HG03097 (cell line): Measurements from ENCODE around the gene RXFP4.
"Not testable (repeated sequence)": the region's sequence is repeated elsewhere in the genome, so short reads cannot be mapped to it uniquely, and the experiment has no call there.

Experiments
- ATAC-seq: cut with Tn5 transposase; IDR thresholded peaks from one replicate; pipeline ENCODE4 v1.9.1; 2021; ENCODE audit not compliant: unreplicated experiment, low FRiP score

The RXFP4 gene

GRCh38 chr1:155940993-155941844 is at the start of gene RXFP4:
Gene RXFP4 (plus strand): TSS chr1:155941638. CDS start chr1:155941710, 72 bp downstream.
- ATAC-seq = no peak

- no peak for ATAC-seq
Observed at GRCh38 chr1:155892796-155893195, 48.6 kb upstream of the RXFP4 start.

GRCh38 chr1:155893389-155894142 is 47.9 kb upstream of the RXFP4 start:
- ATAC-seq = no peak

- not testable (repeated sequence) for ATAC-seq
Observed at GRCh38 chr1:155895617-155896016, 45.8 kb upstream of the RXFP4 start.

GRCh38 chr1:155896476-155896875 is 45.0 kb upstream of the RXFP4 start:
- ATAC-seq = not testable (repeated sequence)

- ATAC-seq = no peak
Observed at GRCh38 chr1:155897746-155898145, 43.7 kb upstream of the RXFP4 start.

- no peak for ATAC-seq
Observed at GRCh38 chr1:155898888-155899287, 42.5 kb upstream of the RXFP4 start.

GRCh38 chr1:155899683-155900082 is 41.8 kb upstream of the RXFP4 start:
- no peak for ATAC-seq

GRCh38 chr1:155900161-155900560 is 41.3 kb upstream of the RXFP4 start:
- ATAC-seq = no peak

GRCh38 chr1:155904261-155904660 is 37.2 kb upstream of the RXFP4 start:
- no peak for ATAC-seq

- ATAC-seq = no peak
Observed at GRCh38 chr1:155909894-155910293, 31.5 kb upstream of the RXFP4 start.

- no peak for ATAC-seq
Observed at GRCh38 chr1:155910621-155911121, 30.8 kb upstream of the RXFP4 start.

- ATAC-seq = peak; percentile 76
Observed at GRCh38 chr1:155911156-155912055, 30.0 kb upstream of the RXFP4 start, which contains the start of gene RIT1. Gene RIT1 (minus strand): TSS chr1:155911349. CDS start chr1:155910761, 588 bp downstream.

GRCh38 chr1:155912056-155912536 is 29.3 kb upstream of the RXFP4 start:
- ATAC-seq = no peak

- no peak for ATAC-seq
Observed at GRCh38 chr1:155913969-155914757, 27.3 kb upstream of the RXFP4 start.

- no peak for ATAC-seq
Observed at GRCh38 chr1:155918660-155919059, 22.8 kb upstream of the RXFP4 start.

GRCh38 chr1:155919801-155920200 is 21.6 kb upstream of the RXFP4 start:
- no peak for ATAC-seq

- no peak for ATAC-seq
Observed at GRCh38 chr1:155920717-155921116, 20.7 kb upstream of the RXFP4 start.

GRCh38 chr1:155925506-155925905 is 15.9 kb upstream of the RXFP4 start:
- ATAC-seq = no peak
